A549 treated with ZK216348 at 1 μM for 4 hours (cell line): ENCODE measurements around the gene APP. TPM values are rescaled to one million over a fixed set of nuclear protein-coding genes. Genes with fewer than 3 reads are reported as not detected.

Source experiments
- total RNA-seq: library from RNA; stranded (reverse); fragments of 200-300 nt; extraction: Qiagen RNA extraction; gene quantifications from 5 replicates; pipeline ENCODE4 v1.2.3, GENCODE V29; 2022; ENCODE audit warnings: low read depth

Gene APP
- total RNA-seq = 244 to 323 TPM (median 284 TPM) in 5 replicates

DNA sequence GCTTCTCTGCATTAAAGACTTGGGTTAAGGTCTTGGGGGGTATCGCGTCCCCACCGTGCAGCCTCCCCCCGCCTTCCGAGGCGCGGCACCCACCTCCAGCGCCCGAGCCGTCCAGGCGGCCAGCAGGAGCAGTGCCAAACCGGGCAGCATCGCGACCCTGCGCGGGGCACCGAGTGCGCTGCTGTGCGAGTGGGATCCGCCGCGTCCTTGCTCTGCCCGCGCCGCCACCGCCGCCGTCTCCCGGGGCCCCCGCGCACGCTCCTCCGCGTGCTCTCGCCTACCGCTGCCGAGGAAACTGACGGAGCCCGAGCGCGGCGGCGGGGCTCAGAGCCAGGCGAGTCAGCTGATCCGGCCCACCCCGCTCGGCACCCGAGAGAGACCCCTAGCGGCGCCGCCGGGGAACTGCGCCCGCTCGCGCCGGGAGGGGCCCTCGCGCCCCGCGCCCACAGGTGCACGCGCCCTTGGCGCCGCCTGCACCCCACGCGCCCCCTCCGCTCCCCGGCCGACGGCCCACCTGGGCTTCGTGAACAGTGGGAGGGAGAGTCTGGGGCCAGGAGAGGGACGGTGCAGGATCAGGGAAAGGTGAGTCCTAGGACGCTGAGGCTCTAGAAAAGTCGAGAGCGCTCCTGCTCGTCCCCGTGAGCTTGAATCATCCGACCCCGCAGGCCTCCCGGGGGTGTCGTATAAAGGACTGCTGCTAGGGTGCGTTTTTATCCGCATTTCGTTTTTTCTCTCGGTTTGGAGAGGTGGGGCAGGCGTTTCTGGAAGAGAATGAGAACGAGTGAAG is at the start of gene APP:
Gene APP, minus strand, starts transcription at position 300 of the 787 bp plus-strand sequence. Its CDS starts 150 bp downstream, at position 150.

